ENCODE results near the gene EGFL8.

DNA sequence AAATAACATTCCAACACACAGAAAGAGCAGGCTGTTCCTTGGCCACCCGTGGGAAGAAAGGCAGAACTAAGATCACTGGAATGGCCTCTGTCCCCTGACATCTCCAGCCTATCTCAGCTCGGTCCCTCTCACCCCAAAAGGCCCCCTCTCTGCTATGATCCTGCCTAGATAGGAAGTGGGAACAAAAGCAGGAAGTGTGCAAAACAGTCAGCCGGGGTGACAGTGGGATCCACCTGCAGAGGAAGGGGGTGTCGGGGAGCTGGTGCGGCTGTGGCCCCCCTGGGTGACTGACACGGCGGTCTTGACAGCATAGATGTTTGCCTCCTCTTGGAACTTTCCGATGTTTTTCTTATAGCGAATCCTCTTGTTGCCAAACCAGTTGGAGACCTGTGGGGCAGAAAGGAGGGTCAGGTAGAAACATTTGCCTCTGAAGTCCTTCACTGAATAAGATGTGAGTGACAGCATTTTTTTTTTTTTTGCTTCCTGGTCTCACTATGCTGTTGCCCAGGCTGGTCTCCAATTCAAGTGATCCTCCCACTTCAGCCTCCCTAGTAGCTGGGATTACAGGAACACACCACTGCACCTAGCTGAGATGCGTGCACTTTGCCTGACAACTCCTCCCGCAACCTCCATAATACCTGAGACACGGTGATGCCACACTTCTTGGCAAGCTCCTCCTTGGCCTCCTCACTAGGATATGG lies 22.8 kb downstream of the EGFL8 start:
- no peak for TF ChIP-seq POLR2A (IDR thresholded peaks at IDR 0.05; ENCODE audit: extremely low read depth, insufficient read length)
- TF ChIP-seq, protein P1, sequence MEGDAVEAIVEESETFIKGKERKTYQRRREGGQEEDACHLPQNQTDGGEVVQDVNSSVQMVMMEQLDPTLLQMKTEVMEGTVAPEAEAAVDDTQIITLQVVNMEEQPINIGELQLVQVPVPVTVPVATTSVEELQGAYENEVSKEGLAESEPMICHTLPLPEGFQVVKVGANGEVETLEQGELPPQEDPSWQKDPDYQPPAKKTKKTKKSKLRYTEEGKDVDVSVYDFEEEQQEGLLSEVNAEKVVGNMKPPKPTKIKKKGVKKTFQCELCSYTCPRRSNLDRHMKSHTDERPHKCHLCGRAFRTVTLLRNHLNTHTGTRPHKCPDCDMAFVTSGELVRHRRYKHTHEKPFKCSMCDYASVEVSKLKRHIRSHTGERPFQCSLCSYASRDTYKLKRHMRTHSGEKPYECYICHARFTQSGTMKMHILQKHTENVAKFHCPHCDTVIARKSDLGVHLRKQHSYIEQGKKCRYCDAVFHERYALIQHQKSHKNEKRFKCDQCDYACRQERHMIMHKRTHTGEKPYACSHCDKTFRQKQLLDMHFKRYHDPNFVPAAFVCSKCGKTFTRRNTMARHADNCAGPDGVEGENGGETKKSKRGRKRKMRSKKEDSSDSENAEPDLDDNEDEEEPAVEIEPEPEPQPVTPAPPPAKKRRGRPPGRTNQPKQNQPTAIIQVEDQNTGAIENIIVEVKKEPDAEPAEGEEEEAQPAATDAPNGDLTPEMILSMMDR (IDR thresholded peaks at IDR 0.05; ENCODE audit: low read depth, low read length) = no peak
- TF ChIP-seq MYC (IDR thresholded peaks at IDR 0.05; ENCODE audit: low read depth, low read length) = no peak

Data from NB4 (cell line).